K562 (cell line): ENCODE data around the gene CPED1. TPM values are rescaled to one million over a fixed set of nuclear protein-coding genes. Genes with fewer than 3 reads are reported as not detected.

Source experiments
- POU5F1 ChIP-seq: fragments of 150-350 bp; IDR thresholded peaks from 2 replicates; pipeline ENCODE4 v1.6.1; 2014; ENCODE audit warnings: borderline replicate concordance, low read length, low read depth, mild to moderate bottlenecking; ENCODE audit not compliant: partially characterized antibody
- TCFL5 ChIP-seq: fragments of 250-450 bp; sonication (Bioruptor Pico); conservative IDR thresholded peaks from 2 replicates; pipeline ENCODE4 v1.6.1; 2021; ENCODE audit warnings: mild to moderate bottlenecking, moderate library complexity, matching md5 sums
- ZZZ3 ChIP-seq: fragments of 450-650 bp; IDR thresholded peaks from 2 replicates; pipeline ENCODE4 v1.6.1; 2016; ENCODE audit warnings: antibody characterized with exemption, mild to moderate bottlenecking, moderate library complexity
- polyA plus RNA-seq, 8 experiments: library from polyadenylated mRNA; depleted of rRNA in 4 of 8; stranded (reverse) in 5 of 8; unstranded in 3 of 8; fragments of >200 nt; fragmentation: Nextera tagmentation in 2 of 8; fragmentation: Illumina TruSeq in 1 of 8; extraction: Ambion mirVana in 2 of 8; extraction: Trizol in 1 of 8; gene quantifications; 2 replicates each; pipeline versions ENCODE4 v1.2.1 to v1.2.3, GENCODE V29; 2011 to 2014; ENCODE audit warnings: inconsistent platforms in 1 of 8, missing spikeins in 1 of 8
- total RNA-seq, 7 experiments: library from RNA; depleted of rRNA in 6 of 7; stranded (reverse); fragments of >200 nt in 6 of 7; fragmentation: Illumina TruSeq in 2 of 7; extraction: Trizol in 2 of 7; gene quantifications; 2 replicates each; pipeline versions ENCODE4 v1.2.1 to v1.2.3, GENCODE V29; 2011 to 2021; ENCODE audit warnings: low replicate concordance in 1 of 7
- TF ChIP-seq, protein P1 (sequence below): fragments of 200-600 bp; sonication (generic); IDR thresholded peaks from one replicate; pipeline ENCODE4 v1.6.1; 2012; ENCODE audit warnings: mild to moderate bottlenecking, low read depth, low read length, inconsistent platforms

The CPED1 gene
- total and polyA plus RNA-seq, 9 of the 15 experiments (the other 6 are each of a cell fraction or from before 2014, with no cell fraction given): 195 to 393 (median 290) TPM

GRCh38 chr7:121275204-121275603, 286.7 kb downstream of the CPED1 start (continued):
- TF ChIP-seq, protein P1, sequence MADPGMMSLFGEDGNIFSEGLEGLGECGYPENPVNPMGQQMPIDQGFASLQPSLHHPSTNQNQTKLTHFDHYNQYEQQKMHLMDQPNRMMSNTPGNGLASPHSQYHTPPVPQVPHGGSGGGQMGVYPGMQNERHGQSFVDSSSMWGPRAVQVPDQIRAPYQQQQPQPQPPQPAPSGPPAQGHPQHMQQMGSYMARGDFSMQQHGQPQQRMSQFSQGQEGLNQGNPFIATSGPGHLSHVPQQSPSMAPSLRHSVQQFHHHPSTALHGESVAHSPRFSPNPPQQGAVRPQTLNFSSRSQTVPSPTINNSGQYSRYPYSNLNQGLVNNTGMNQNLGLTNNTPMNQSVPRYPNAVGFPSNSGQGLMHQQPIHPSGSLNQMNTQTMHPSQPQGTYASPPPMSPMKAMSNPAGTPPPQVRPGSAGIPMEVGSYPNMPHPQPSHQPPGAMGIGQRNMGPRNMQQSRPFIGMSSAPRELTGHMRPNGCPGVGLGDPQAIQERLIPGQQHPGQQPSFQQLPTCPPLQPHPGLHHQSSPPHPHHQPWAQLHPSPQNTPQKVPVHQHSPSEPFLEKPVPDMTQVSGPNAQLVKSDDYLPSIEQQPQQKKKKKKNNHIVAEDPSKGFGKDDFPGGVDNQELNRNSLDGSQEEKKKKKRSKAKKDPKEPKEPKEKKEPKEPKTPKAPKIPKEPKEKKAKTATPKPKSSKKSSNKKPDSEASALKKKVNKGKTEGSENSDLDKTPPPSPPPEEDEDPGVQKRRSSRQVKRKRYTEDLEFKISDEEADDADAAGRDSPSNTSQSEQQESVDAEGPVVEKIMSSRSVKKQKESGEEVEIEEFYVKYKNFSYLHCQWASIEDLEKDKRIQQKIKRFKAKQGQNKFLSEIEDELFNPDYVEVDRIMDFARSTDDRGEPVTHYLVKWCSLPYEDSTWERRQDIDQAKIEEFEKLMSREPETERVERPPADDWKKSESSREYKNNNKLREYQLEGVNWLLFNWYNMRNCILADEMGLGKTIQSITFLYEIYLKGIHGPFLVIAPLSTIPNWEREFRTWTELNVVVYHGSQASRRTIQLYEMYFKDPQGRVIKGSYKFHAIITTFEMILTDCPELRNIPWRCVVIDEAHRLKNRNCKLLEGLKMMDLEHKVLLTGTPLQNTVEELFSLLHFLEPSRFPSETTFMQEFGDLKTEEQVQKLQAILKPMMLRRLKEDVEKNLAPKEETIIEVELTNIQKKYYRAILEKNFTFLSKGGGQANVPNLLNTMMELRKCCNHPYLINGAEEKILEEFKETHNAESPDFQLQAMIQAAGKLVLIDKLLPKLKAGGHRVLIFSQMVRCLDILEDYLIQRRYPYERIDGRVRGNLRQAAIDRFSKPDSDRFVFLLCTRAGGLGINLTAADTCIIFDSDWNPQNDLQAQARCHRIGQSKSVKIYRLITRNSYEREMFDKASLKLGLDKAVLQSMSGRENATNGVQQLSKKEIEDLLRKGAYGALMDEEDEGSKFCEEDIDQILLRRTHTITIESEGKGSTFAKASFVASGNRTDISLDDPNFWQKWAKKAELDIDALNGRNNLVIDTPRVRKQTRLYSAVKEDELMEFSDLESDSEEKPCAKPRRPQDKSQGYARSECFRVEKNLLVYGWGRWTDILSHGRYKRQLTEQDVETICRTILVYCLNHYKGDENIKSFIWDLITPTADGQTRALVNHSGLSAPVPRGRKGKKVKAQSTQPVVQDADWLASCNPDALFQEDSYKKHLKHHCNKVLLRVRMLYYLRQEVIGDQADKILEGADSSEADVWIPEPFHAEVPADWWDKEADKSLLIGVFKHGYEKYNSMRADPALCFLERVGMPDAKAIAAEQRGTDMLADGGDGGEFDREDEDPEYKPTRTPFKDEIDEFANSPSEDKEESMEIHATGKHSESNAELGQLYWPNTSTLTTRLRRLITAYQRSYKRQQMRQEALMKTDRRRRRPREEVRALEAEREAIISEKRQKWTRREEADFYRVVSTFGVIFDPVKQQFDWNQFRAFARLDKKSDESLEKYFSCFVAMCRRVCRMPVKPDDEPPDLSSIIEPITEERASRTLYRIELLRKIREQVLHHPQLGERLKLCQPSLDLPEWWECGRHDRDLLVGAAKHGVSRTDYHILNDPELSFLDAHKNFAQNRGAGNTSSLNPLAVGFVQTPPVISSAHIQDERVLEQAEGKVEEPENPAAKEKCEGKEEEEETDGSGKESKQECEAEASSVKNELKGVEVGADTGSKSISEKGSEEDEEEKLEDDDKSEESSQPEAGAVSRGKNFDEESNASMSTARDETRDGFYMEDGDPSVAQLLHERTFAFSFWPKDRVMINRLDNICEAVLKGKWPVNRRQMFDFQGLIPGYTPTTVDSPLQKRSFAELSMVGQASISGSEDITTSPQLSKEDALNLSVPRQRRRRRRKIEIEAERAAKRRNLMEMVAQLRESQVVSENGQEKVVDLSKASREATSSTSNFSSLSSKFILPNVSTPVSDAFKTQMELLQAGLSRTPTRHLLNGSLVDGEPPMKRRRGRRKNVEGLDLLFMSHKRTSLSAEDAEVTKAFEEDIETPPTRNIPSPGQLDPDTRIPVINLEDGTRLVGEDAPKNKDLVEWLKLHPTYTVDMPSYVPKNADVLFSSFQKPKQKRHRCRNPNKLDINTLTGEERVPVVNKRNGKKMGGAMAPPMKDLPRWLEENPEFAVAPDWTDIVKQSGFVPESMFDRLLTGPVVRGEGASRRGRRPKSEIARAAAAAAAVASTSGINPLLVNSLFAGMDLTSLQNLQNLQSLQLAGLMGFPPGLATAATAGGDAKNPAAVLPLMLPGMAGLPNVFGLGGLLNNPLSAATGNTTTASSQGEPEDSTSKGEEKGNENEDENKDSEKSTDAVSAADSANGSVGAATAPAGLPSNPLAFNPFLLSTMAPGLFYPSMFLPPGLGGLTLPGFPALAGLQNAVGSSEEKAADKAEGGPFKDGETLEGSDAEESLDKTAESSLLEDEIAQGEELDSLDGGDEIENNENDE: no peak
- TF ChIP-seq POU5F1 (no peak), ZZZ3 (no peak), TCFL5 (CRISPR knock-in tag) (no peak)
